GM13977 (cell line): ENCODE measurements around the gene SPTBN5.

Experiments used
- DNase-seq: peaks from one replicate; pipeline ENCODE4 v3.0.0; 2012; ENCODE audit warnings: low spot score
- CTCF ChIP-seq: IDR thresholded peaks from 2 replicates; pipeline ENCODE4 v1.5.1; 2012; ENCODE audit warnings: mild to moderate bottlenecking, control low read depth; ENCODE audit not compliant: insufficient read depth; ENCODE audit errors: extremely low read depth, missing control alignments
- in situ Hi-C: fragments of 300-500 bp; cut with MboI; formaldehyde crosslinking; loops from one replicate; pipeline ENCODE4 v1.12.0; 2022; ENCODE audit warnings: low sequenced_read_pairs, low pct_unique_long_range_greater_than_20kb, mixed read lengths, inconsistent platforms; ENCODE audit not compliant: unreplicated experiment

SPTBN5 gene

GRCh38 chr15:41848631-41849030 is 45.2 kb downstream of the SPTBN5 start:
- DNase-seq: no peak
- in situ Hi-C loops: no loop called here
- no peak for TF ChIP-seq CTCF

GRCh38 chr15:41847981-41848380 is 45.9 kb downstream of the SPTBN5 start:
- no peak for DNase-seq
- in situ Hi-C loops: no loop called here
- no peak for TF ChIP-seq CTCF

GRCh38 chr15:41847206-41847605 is 46.6 kb downstream of the SPTBN5 start:
- no peak for DNase-seq
- in situ Hi-C loops: no loop called here
- TF ChIP-seq CTCF: no peak

GRCh38 chr15:41844814-41845213 is 49.0 kb downstream of the SPTBN5 start:
- TF ChIP-seq CTCF: no peak
- in situ Hi-C loops: no loop called here
- DNase-seq: no peak

GRCh38 chr15:41843571-41843970 is 50.3 kb downstream of the SPTBN5 start:
- no peak for DNase-seq
- no peak for TF ChIP-seq CTCF
- in situ Hi-C loops: no loop called here

GRCh38 chr15:41842229-41842628 is 51.6 kb downstream of the SPTBN5 start:
- in situ Hi-C loops: no loop called here
- no peak for TF ChIP-seq CTCF

GRCh38 chr15:41841131-41841530 is 52.7 kb downstream of the SPTBN5 start:
- TF ChIP-seq CTCF: no peak
- in situ Hi-C loops: no loop called here
- DNase-seq: no peak

More at GRCh38 chr15:41842229-41842628, 51.6 kb downstream of the SPTBN5 start:
- DNase-seq: no peak
